Measurements from ENCODE around the gene RTL5.

Gene RTL5

DNA sequence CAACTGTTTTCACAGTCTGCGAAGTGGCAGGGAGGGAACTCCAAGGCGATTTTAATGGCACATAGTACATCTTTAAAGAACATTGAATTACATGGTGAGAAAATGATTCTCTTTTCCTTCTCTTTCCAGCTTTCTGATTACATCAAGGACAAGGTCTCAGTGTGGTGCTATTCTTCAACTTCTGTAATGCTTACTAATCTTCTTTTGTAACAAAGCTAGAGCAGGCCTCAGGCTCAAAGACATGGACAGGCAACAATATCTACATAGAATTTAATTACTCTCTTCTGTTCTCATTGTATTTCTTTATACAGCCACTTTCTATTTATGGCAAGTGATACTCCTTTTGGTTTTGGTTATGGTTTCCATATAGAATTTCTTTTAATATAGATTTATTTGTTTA lies 48.4 kb downstream of the RTL5 start:
- no peak for TF ChIP-seq ZFX (IDR thresholded peaks at IDR 0.05; ENCODE audit: borderline replicate concordance)
- TF ChIP-seq, protein P1, sequence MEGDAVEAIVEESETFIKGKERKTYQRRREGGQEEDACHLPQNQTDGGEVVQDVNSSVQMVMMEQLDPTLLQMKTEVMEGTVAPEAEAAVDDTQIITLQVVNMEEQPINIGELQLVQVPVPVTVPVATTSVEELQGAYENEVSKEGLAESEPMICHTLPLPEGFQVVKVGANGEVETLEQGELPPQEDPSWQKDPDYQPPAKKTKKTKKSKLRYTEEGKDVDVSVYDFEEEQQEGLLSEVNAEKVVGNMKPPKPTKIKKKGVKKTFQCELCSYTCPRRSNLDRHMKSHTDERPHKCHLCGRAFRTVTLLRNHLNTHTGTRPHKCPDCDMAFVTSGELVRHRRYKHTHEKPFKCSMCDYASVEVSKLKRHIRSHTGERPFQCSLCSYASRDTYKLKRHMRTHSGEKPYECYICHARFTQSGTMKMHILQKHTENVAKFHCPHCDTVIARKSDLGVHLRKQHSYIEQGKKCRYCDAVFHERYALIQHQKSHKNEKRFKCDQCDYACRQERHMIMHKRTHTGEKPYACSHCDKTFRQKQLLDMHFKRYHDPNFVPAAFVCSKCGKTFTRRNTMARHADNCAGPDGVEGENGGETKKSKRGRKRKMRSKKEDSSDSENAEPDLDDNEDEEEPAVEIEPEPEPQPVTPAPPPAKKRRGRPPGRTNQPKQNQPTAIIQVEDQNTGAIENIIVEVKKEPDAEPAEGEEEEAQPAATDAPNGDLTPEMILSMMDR (IDR thresholded peaks at IDR 0.05) = no peak
- H3K27ac ChIP-seq = no peak overlapping the region

DNA sequence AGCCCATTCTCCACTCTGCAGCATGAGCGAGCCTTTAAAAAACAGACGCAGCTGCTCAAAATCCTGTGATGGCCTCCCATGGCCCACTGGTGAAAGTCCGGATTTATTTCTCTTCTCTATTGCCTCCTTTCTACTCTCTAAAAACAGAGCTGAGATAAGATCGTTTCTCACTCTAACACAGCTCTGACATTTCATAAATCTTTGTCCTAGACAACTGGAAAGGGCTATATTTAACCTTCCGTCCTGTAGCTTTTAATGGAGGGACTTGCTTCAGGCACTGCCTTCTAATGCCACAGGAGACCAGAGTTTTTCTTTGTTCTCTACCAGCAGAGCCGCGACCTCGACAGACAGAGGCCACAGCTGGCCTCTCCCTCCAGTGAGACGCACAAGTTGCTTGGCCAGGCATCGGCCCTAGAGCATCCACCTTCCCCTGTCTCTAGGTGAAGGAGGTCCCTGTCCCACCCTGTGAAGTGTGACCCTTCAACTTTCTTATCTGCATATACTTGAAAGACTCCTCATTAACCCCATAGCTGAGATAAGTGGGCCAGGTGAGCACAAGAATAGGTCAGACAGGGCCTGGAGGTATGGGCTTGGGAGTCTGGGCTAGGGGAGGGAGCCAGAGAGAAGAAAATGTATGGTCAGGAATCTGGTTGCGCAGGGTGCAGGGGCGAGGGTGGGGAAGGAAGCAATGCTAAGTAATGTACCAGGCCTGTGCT lies 50.0 kb downstream of the RTL5 start:
- no peak for TF ChIP-seq ZFX (IDR thresholded peaks at IDR 0.05; ENCODE audit: borderline replicate concordance)
- TF ChIP-seq, protein P1 (IDR thresholded peaks at IDR 0.05) = no peak
- no peak overlapping the region for H3K27ac ChIP-seq

DNA sequence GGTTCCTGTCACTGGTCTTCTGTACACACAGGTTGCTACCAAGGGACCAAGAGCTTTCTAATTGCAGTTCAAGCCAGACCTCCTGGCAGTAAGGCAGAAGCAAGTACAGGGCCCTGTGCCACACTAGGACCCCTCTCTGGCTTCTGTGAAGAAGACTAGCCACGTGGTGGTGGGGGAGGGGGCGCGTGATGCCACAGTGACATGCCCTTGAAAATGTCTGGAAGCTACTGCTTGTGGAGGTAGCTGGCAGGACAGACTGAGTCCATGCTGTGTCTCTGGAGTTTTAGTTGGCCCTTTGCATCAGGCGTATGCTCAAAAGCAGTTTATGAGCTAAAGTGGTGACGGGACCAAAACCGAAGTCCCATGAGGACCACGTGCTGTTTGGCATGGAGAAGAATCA lies 50.9 kb downstream of the RTL5 start:
- TF ChIP-seq ZFX (IDR thresholded peaks at IDR 0.05; ENCODE audit: borderline replicate concordance) = no peak
- TF ChIP-seq, protein P1 (IDR thresholded peaks at IDR 0.05) = no peak
- H3K27ac ChIP-seq = no peak overlapping the region

DNA sequence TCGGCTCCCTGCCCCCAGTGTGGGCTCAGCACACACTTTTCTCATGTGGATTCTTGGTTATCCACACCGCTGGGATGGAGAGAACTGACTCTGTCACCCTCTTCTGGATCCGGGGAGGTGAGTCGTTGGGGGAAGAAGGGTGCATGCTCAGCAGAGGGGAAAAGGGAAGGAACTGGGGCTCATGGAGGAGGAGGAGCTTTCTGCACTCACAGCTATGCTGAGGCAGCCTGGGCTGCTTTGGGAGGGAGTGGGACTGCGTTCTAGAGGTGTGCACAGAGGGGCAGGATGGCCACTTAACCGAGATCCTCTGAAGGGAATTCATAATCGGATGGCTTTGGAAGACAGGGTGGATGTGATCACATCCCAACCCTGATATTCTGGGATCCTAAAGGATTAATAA lies 51.6 kb downstream of the RTL5 start:
- H3K27ac ChIP-seq = no peak overlapping the region
- TF ChIP-seq, protein P1 (IDR thresholded peaks at IDR 0.05) = no peak
- no peak for TF ChIP-seq ZFX (IDR thresholded peaks at IDR 0.05; ENCODE audit: borderline replicate concordance)

DNA sequence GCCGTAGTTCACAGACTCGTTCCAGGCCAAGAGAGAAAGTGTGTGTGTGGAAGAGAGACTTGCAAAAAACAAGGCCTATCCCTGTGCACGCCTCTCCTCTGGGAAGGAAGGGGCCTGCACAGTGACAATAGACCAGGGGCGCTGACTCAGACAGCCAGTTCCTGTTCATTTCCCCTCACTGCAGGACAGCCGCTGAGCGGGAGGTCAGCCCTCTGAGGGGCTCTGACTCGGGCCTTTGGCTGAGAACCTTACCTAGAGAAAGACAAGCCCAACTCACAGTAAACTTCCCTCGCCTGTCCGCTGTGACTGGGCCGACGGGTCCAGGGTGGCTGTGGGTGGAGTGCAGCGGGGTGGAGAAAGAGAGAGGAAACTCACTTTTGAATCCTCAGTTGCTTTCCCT lies 52.1 kb downstream of the RTL5 start:
- H3K27ac ChIP-seq = no peak overlapping the region
- TF ChIP-seq, protein P1 (IDR thresholded peaks at IDR 0.05) = no peak
- no peak for TF ChIP-seq ZFX (IDR thresholded peaks at IDR 0.05; ENCODE audit: borderline replicate concordance)

DNA sequence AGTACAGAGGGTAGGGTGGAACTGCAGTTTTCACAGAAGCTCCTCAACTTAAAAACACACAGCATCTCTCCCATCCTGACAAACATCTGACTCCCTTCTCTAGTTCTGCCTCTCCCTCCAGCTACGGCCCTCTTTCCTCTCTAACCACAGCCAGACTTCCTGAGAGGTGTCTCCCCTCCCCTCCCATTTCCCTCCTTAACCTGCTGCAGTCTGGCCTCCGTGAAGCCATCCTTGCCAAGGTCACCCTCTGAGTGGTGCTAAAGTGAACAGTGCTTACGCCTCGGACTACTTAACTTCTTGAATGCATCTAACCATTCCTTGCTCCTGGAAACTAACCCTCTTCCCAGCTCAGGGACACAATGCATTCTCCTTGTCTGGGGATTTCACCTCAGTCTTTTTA lies 53.3 kb downstream of the RTL5 start:
- H3K27ac ChIP-seq = no peak overlapping the region
- TF ChIP-seq ZFX (IDR thresholded peaks at IDR 0.05; ENCODE audit: borderline replicate concordance) = no peak
- TF ChIP-seq, protein P1 (IDR thresholded peaks at IDR 0.05) = no peak
